Gastrocnemius medialis (tissue), 4 donors: Measurements from ENCODE around the gene CLN3. TPM values are rescaled to one million over a fixed set of nuclear protein-coding genes. Genes with fewer than 3 reads are reported as not detected.
"Not testable (repeated sequence)": the region's sequence is repeated elsewhere in the genome, so short reads cannot be mapped to it uniquely, and the experiment has no call there.

ENCODE experiments used
- ATAC-seq, 2 donors: fragments of 150-250 bp; one replicate each; pipeline ENCODE4 v1.9.1; 2016
- DNase-seq, 2 donors: peaks; one replicate each; pipeline ENCODE4 v3.0.0-alpha.2; 2019
- H3K27ac ChIP-seq, 4 donors: fragments of 200-600 bp; sonication (generic); 1 replicate in 1 of 4; 2 replicates in 3 of 4; pipeline ENCODE4 v1.5.1; 2016 to 2018; ENCODE audit warnings: mild to moderate bottlenecking in 2 of 4, moderate library complexity in 1 of 4
- H3K27me3 ChIP-seq, 3 donors: fragments of 200-600 bp; sonication (generic) in 2 of 3; 1 replicate in 1 of 3; 2 replicates in 2 of 3; pipeline versions ENCODE4 v1.5.1 to v1.6.0; 2016 to 2019; ENCODE audit warnings: mild to moderate bottlenecking in 1 of 3, moderate library complexity in 1 of 3
- H3K36me3 ChIP-seq, 2 donors: fragments of 200-600 bp; sonication (generic) in 1 of 2; one replicate each; pipeline ENCODE4 v1.5.1; 2017 to 2018
- H3K4me1 ChIP-seq, 2 donors: fragments of 200-600 bp; sonication (generic) in 1 of 2; one replicate each; pipeline ENCODE4 v1.5.1; 2016 to 2017; ENCODE audit warnings: mild to moderate bottlenecking in 2 of 2
- H3K4me3 ChIP-seq, 4 donors: fragments of 200-600 bp; sonication (generic) in 3 of 4; 1 replicate in 1 of 4; 2 replicates in 3 of 4; pipeline ENCODE4 v1.5.1; 2016 to 2019; ENCODE audit warnings: mild to moderate bottlenecking in 2 of 4
- H3K9me3 ChIP-seq, 3 donors: fragments of 200-600 bp; sonication (generic) in 2 of 3; 1 replicate in 1 of 3; 2 replicates in 2 of 3; pipeline ENCODE4 v1.5.1; 2016 to 2019
- CTCF ChIP-seq, 5 experiments: fragments of 450-650 bp in 3 of 5; fragments of 200-600 bp in 2 of 5; sonication (generic) in 2 of 5; IDR thresholded peaks in 4 of 5; conservative IDR thresholded peaks in 1 of 5; 1 replicate in 4 of 5; 2 replicates in 1 of 5; pipeline ENCODE4 v1.5.1; 2016 to 2019; ENCODE audit warnings: antibody characterized with exemption in 5 of 5, mild to moderate bottlenecking in 3 of 5, moderate library complexity in 3 of 5
- POLR2A ChIP-seq, 2 donors: fragments of 450-650 bp; IDR thresholded peaks; one replicate each; pipeline ENCODE4 v1.6.1; 2017; ENCODE audit warnings: antibody characterized with exemption in 2 of 2, mild to moderate bottlenecking in 2 of 2, moderate library complexity in 2 of 2
- in situ Hi-C, 4 donors: fragments of 200-750 bp; cut with MboI; loops; one replicate each; pipeline versions ENCODE4 v1.15.0 to v1.8.0; 2017; ENCODE audit warnings: low sequenced_read_pairs in 4 of 4
- intact Hi-C: fragments of 100-400 bp; cut with DNase I; formaldehyde crosslinking; loops from one replicate; pipeline ENCODE4 v1.15.1; 2023; ENCODE audit warnings: low total_unique reads
- total RNA-seq, 4 donors: library from RNA; depleted of rRNA; stranded (reverse); fragments of >200 nt; gene quantifications; one replicate each; pipeline versions ENCODE4 v1.1.0 to v1.2.3, GENCODE V29; 2016

Gene CLN3
- total RNA-seq, 4 donors from 2014 or later: 11.0 to 20.6 (median 18.8) TPM

GRCh38 chr16:28502290-28502689 is 10.4 kb upstream of the CLN3 start:
- intact Hi-C loops: no loop called here
- H3K27me3 ChIP-seq: peaks cover 0 to 6% (median 0%) of the 10 kb centered on the region in 3 donors
- no peaks in the 10 kb centered on the region for H3K36me3 ChIP-seq
- DNase-seq (no peak), ATAC-seq (no peak)
- TF ChIP-seq CTCF (IDR thresholded peaks at IDR 0.05 in 4 of 5, conservative IDR thresholded peaks at IDR 0.05 in 1 of 5) (no peak), POLR2A (IDR thresholded peaks at IDR 0.05) (no peak)
- H3K4me3 ChIP-seq: no peak overlapping the region
- no peaks in the 10 kb centered on the region for H3K9me3 ChIP-seq
- in situ Hi-C loops: no loop called here
- no peaks in the 10 kb centered on the region for H3K4me1 ChIP-seq
- H3K27ac ChIP-seq: no peak overlapping the region

GRCh38 chr16:28501258-28502232 is 9.7 kb upstream of the CLN3 start:
- no peak for ATAC-seq
- Histone ChIP-seq H3K27me3 (peaks cover 0 to 3% (median 0%) of the 10 kb centered on the region in 3 donors), H3K4me3 (no peak overlapping the region), H3K36me3 (no peaks in the 10 kb centered on the region), H3K9me3 (no peaks in the 10 kb centered on the region), H3K4me1 (no peaks in the 10 kb centered on the region), H3K27ac (no peak overlapping the region)
- in situ Hi-C loops (no loop called here), intact Hi-C loops (no loop called here)
- no peak for TF ChIP-seq CTCF (IDR thresholded peaks at IDR 0.05 in 4 of 5, conservative IDR thresholded peaks at IDR 0.05 in 1 of 5)
- DNase-seq: no peak

GRCh38 chr16:28500476-28501180 is 8.8 kb upstream of the CLN3 start:
- H3K36me3 ChIP-seq, intact Hi-C loops, H3K27ac ChIP-seq, H3K4me3 ChIP-seq, H3K27me3 ChIP-seq, H3K9me3 ChIP-seq, H3K4me1 ChIP-seq, ATAC-seq, DNase-seq, in situ Hi-C loops: not testable (repeated sequence)

- DNase-seq (no peak), ATAC-seq (no peak)
- no peak for TF ChIP-seq POLR2A (IDR thresholded peaks at IDR 0.05)
- no peak for TF ChIP-seq CTCF (IDR thresholded peaks at IDR 0.05 in 4 of 5, conservative IDR thresholded peaks at IDR 0.05 in 1 of 5)
- H3K27me3 ChIP-seq: no peaks in the 10 kb centered on the region
- in situ Hi-C loops (loop anchor here in 1 of 4 donors (25.0 kb wide), 1 partner anchor 112 kb away; the partner anchor contains the start of gene SULT1A1), intact Hi-C loops (no loop called here)
- H3K36me3 ChIP-seq: no peaks in the 10 kb centered on the region
- no peak overlapping the region for H3K27ac ChIP-seq
- H3K9me3 ChIP-seq: no peaks in the 10 kb centered on the region
- H3K4me3 ChIP-seq: no peak overlapping the region
- no peaks in the 10 kb centered on the region for H3K4me1 ChIP-seq
Observed at GRCh38 chr16:28499854-28500253, 8.0 kb upstream of the CLN3 start.
